ENCODE results near the gene RSPH1.

The RSPH1 gene

DNA sequence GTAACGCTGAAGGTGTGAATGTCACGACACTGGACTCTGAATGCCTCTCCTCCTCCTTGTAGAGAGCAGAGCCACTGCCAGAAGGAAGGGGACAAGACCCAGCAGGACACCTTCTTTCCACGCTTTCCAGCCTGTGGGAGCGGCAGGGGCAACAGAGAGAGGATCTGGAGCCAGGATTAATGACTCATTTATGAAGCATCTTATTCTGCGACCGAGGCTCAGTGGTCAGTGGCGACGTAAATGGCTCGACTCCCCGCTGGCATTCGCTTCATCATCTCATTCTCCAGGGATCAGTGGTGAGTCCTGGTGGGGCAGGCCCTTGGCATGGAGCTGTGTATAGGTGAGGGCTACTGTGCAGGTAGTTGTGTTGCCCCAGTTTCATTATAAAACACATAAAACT, 22.2 kb upstream of the RSPH1 start:
- no peak for TF ChIP-seq CTCF (IDR thresholded peaks at IDR 0.05; ENCODE audit: insufficient read depth, low read length, poor library complexity, severe bottlenecking)
- peaks cover 14% of the 10 kb centered on the region for H3K36me3 ChIP-seq (ENCODE audit: control insufficient read depth, insufficient read depth, low read length)
- DNase-seq (ENCODE audit: extremely low read depth, insufficient read length): no peak
- no peak overlapping the region for H3K4me3 ChIP-seq (replicated peaks; ENCODE audit: low read depth, low read length)
- H3K27me3 ChIP-seq (replicated peaks; ENCODE audit: control insufficient read depth, insufficient read depth, low read length): no peaks in the 10 kb centered on the region

DNA sequence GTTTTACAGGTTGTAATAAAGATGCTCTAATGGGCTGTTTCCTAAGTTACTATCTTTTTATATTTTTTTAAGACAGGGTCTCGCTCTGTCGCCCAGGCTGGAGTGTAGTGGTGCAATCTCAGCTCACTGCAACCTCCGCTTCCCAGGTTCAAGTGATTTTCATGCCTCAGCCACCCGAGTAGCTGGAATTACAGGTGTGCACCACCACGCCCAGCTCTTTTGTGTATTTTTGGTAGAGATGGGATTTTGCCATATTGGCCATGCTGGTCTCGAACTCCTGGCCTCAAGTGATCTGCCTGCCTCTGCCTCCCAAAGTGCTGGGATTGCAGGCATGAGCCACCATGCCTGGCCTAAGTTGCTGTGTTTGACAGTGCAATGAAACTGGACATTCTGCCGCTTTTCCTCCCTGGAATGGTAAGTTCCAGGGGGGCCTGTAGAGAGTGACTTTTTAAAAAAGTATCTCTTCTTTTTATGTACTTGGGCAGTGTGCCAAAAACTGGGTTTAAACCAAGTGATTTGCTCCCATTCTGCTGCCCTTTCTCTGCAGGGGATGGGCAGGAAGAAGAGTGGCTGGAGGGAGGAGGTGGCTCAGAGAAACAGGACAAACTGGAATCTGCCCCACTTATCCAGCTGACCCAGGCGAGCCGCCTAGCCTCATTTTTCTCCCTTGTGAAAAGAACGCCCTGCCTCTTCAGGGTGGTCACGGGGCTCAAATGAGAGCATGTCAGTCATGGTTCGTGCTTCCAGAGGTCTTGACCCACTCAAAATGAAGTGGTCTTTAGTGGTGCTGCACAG, 19.9 kb upstream of the RSPH1 start:
- Histone ChIP-seq H3K36me3 (ENCODE audit: control insufficient read depth, insufficient read depth, low read length) (peaks cover 8% of the 10 kb centered on the region), H3K27me3 (replicated peaks; ENCODE audit: control insufficient read depth, insufficient read depth, low read length) (no peaks in the 10 kb centered on the region), H3K4me3 (replicated peaks; ENCODE audit: low read depth, low read length) (peak overlapping the region; percentile 84)
- no peak for TF ChIP-seq CTCF (IDR thresholded peaks at IDR 0.05; ENCODE audit: insufficient read depth, low read length, poor library complexity, severe bottlenecking)
- no peak for DNase-seq (ENCODE audit: extremely low read depth, insufficient read length)

DNA sequence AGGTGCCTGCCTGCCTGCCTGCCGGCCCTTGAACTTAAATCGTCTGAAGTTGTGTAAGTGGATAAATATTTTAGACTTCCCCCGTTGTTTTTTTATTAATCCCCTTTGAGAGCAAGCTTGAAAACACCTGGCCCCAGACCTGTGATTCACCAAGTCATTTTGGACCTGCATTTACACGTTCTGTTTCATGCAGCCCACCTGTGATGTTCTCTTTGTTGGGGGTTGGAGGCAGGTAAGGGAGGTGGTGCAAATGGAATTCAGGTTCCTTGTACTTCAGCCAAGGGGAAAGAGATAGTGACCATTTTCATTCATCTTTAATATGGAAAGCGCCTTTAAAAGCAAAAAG, 18.8 kb upstream of the RSPH1 start:
- DNase-seq (ENCODE audit: extremely low read depth, insufficient read length): no peak
- Histone ChIP-seq H3K4me3 (replicated peaks; ENCODE audit: low read depth, low read length) (peak overlapping the region; percentile 84), H3K36me3 (ENCODE audit: control insufficient read depth, insufficient read depth, low read length) (peaks cover 6% of the 10 kb centered on the region; the same call in 1 of the 2 replicates), H3K27me3 (replicated peaks; ENCODE audit: control insufficient read depth, insufficient read depth, low read length) (no peaks in the 10 kb centered on the region)
- TF ChIP-seq CTCF (IDR thresholded peaks at IDR 0.05; ENCODE audit: insufficient read depth, low read length, poor library complexity, severe bottlenecking): no peak

GRCh38 chr21:42513985-42514882, 18.2 kb upstream of the RSPH1 start:
- Histone ChIP-seq H3K27me3 (replicated peaks; ENCODE audit: control insufficient read depth, insufficient read depth, low read length) (no peaks in the 10 kb centered on the region), H3K36me3 (ENCODE audit: control insufficient read depth, insufficient read depth, low read length) (peaks cover 4% of the 10 kb centered on the region; the same call in 1 of the 2 replicates), H3K4me3 (replicated peaks; ENCODE audit: low read depth, low read length) (peak overlapping the region; percentile 84)
- TF ChIP-seq CTCF (IDR thresholded peaks at IDR 0.05; ENCODE audit: insufficient read depth, low read length, poor library complexity, severe bottlenecking): no peak
- DNase-seq (ENCODE audit: extremely low read depth, insufficient read length): peak; percentile 69

DNA sequence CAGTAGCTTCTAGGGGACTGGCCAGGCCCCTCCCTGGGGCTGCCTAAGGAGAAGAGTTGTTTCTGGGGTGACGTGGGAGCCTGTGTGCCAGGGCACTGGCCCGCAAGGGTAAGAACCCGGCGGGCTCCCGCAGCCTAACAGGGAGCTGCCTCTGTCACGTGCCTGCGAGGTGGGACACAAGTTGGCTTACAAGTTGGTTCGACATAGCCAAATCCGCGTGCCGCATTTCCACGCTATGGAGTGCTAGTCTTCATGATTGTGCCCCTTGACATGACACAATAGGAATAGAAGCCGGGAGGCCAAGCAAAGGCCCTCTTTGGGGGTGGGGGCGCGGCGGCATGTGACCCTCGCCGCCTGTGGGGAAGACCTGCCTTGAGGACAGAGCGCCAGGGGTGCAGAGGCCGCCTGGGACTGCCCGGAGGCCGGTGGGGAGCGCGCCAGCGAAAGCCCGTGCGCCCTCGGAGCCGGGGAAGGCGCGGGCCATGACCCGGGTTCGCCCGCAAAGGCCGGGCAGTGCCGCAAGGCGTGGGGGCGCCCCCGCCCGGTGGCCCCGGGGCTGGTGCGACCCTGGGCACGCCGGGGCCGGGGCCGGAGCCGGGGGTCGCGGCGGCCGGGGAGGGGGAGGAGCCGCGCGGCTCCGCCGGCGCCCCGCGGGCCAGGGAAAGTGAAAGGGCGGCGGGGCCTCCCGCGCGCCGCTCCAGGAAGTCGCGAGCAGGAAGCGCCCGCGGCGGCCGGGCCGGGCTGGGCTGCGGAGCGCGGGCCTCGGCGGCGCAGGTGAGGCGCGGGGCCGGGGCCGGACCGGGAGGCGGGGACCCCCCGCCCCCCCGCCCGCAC, 17.3 kb upstream of the RSPH1 start, which contains the start of gene SLC37A1:
Gene SLC37A1 (plus strand): TSS at position 702 of the 834 bp plus-strand sequence. CDS start 4,603 bp downstream, outside the sequence.
- Histone ChIP-seq H3K27me3 (replicated peaks; ENCODE audit: control insufficient read depth, insufficient read depth, low read length) (no peaks in the 10 kb centered on the region), H3K4me3 (replicated peaks; ENCODE audit: low read depth, low read length) (peak within 1 kb of the TSS; percentile 84), H3K36me3 (ENCODE audit: control insufficient read depth, insufficient read depth, low read length) (peaks cover under 1% of the 10 kb centered on the region; the same call in 1 of the 2 replicates)
- TF ChIP-seq CTCF (IDR thresholded peaks at IDR 0.05; ENCODE audit: insufficient read depth, low read length, poor library complexity, severe bottlenecking): no peak
- DNase-seq (ENCODE audit: extremely low read depth, insufficient read length): peak; percentile 57
